Measurements from ENCODE around the gene SLK.

SLK gene

DNA sequence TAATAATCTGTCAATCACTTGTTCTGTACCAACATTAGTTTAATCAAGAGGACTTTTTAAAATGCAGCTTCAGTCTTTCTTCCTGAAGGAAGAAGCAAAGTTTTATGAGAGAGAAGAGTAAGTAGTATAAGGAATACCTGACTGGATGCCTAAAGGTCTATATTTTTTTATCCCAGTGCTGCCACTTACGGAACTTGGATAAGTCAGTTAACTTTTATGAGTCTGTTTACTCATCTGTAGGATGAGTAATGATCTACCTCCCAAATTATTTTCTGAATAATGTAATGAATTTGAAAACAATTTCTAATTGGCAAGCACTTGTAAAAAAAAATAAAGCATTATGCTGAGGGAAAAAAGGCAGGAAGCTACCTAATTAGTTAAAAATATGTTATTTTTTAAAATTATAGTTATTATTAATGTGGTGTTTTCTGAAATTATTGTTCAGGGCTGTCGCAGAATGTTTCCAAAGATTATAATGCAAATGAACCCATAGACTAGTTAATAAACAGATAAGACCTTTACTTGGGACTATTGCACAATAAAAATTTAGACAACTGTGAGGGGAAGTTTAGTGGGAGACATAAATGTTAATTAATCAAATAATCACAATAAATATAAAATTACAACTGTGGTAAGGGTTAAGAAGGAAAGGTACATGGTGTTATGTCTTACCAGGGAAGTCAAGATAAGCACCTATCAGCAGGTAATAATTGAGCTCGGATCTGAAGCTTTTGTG lies 24.6 kb downstream of the SLK start:
- DNase-seq (ENCODE audit: low read depth): no peak

DNA sequence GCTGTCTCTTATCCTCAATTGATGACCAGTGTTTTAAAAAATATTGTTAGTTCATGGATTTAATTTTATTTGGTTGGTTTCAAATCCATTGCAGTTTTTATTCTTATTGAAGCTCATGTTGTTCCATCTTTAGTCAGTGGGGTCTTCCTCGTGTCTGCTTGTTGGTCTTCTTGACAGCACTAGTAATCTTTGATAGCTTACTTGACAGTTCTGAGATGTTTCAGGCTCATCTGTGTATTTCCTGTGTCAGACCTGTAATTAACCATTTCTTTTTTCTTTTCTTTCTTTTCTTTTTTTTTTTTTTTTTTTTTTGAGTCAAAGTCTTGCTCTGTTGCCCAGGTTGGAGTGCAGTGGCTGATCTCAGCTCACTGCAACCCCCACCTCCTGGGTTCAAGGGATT lies 28.2 kb downstream of the SLK start:
- no peak for DNase-seq (ENCODE audit: low read depth)

DNA sequence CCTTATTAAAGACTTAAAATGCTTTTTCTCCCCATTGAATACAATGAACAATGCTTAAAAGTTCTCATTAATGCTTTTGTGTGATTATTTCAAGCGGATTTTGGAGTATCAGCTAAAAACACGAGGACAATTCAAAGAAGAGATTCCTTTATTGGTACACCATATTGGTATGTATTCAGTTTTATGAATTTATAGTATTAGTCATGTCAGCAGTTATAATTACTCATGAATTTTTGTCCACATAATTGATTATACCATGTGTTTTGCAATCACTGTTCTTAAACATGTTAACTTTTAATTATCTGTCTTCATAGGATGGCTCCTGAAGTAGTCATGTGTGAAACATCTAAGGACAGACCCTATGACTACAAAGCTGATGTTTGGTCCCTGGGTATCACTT lies 31.9 kb downstream of the SLK start:
- DNase-seq (ENCODE audit: low read depth): no peak

DNA sequence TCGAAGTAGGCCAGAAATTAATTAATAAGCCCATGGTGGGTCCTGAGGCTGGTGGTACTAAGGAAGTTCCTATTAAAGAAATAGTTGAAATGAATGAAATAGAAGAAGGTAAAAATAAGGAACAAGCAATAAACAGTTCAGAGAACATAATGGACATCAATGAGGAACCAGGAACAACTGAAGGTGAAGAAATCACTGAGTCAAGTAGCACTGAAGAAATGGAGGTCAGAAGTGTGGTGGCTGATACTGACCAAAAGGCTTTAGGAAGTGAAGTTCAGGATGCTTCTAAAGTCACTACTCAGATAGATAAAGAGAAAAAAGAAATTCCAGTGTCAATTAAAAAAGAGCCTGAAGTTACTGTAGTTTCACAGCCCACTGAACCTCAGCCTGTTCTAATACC lies 36.0 kb downstream of the SLK start:
- no peak for DNase-seq (ENCODE audit: low read depth)

DNA sequence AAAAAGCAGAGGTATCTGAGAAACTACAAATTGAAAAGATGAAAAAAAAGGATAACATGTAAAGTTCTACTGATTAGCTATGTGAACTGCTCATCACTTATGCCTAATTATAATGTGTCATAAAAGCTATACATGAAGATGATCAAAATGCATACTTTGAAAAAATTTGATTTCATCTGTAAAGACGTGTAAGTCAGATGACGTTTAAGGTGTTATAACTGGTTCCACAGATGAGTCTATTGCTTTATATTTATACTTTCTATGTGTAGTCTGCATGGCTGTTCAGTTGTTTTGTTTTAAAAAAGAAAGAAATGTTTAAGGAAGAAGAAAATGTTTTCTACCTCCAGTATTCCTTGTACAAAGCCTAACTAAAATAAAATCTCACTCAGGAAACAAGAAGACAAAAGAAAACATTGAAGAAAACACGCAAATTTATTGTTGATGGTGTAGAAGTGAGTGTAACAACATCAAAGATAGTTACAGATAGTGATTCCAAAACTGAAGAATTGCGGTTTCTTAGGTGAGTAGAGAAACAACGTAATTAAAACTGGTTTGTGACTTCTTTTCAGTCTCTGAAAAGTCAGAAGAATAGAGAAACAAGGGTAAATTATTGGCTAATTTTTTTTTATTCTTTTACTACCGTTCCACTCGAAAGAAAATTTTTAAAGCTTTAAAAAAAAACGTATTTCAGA lies 38.4 kb downstream of the SLK start:
- DNase-seq (ENCODE audit: low read depth): no peak

DNA sequence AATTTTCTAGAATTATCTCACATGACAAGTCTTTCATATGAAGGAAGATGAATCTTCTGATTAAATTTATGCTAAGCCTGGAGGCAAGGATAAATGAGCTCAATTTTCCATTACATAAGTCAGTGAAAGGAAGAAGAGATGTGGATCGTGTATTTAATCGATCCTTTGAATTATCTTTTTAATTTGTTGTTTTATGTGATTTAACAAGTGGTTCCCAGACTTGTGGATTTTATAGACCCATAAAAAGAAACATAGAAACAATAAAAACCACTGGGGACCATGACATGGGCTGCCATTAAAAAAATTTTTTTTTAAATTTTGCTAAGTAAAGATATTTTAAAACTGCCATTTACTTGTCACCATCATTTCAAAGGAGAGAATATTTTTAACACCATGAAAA lies 45.0 kb downstream of the SLK start:
- DNase-seq (ENCODE audit: low read depth): no peak

DNA sequence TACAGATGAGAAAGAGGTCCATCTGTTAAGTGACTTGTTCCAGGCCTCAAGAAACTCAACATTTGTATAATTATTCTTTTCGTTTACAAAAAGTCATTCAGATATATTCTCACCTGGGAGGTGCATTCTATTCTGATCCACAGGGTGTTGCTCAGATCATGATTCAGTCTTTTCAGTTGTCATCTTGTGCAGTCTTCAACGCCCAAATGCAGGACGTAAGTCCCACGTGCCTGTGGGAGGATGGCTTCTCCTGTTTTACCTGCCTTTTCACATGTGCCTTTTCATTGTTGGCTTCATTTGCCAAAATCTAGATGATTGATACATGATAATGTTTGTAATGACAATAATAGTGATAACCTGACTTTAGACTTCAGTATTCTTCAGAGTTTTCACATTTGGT lies 46.5 kb downstream of the SLK start:
- DNase-seq (ENCODE audit: low read depth): no peak

DNA sequence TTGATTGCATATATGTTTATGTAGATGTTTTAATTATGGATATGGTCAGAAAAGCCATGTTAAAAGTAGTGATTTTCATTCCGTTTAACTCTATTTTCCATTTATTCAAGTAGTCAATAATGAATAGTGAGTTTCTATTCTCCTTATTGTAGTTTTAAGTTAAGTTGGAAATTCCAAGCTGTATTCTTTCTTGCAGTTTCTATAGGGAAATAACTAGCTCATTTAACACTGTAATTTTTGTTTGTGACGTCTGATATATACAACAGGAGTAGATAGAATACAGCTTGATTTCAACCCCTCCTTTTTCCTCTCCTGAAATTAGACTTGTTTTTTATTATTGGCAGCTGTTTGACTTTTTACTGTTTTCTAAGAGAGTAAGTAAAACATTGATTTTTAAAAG lies 47.2 kb downstream of the SLK start:
- DNase-seq (ENCODE audit: low read depth): no peak

GRCh38 chr10:104016661-104017060 lies 49.7 kb downstream of the SLK start:
- DNase-seq (ENCODE audit: low read depth): no peak

- DNase-seq (ENCODE audit: low read depth): no peak
Measured at GRCh38 chr10:104018471-104018870, 51.5 kb downstream of the SLK start.

GRCh38 chr10:104020020-104020419 lies 53.1 kb downstream of the SLK start:
- DNase-seq (ENCODE audit: low read depth): no peak

GRCh38 chr10:104021246-104021645 lies 54.3 kb downstream of the SLK start:
- DNase-seq (ENCODE audit: low read depth): no peak

DNA sequence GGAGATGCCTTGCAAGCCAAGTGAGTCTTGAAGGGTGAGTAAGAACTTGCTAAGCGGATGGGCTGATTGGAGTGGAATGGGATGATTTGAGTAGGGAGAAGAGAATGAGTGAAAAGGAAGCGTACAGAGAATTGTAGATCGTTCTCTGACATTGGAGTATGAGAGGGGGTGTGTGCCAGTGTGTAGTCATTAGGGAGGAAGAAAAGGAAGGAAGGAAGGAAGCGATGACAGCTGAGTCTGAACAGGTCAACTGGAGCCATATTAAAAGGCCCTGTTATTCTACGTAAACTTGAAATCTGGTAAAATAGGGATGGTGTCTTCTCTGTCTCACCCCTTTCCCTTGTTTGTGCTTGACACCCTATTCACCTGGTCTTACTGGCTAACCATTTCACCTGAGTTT lies 55.1 kb downstream of the SLK start:
- DNase-seq (ENCODE audit: low read depth): no peak

GRCh38 chr10:104025524-104025923 lies 58.6 kb downstream of the SLK start:
- DNase-seq (ENCODE audit: low read depth): no peak

GRCh38 chr10:104026762-104027161 lies 59.8 kb downstream of the SLK start:
- DNase-seq (ENCODE audit: low read depth): no peak

- no peak for DNase-seq (ENCODE audit: low read depth)
Measured at GRCh38 chr10:104028146-104028545, 61.2 kb downstream of the SLK start.

DNA sequence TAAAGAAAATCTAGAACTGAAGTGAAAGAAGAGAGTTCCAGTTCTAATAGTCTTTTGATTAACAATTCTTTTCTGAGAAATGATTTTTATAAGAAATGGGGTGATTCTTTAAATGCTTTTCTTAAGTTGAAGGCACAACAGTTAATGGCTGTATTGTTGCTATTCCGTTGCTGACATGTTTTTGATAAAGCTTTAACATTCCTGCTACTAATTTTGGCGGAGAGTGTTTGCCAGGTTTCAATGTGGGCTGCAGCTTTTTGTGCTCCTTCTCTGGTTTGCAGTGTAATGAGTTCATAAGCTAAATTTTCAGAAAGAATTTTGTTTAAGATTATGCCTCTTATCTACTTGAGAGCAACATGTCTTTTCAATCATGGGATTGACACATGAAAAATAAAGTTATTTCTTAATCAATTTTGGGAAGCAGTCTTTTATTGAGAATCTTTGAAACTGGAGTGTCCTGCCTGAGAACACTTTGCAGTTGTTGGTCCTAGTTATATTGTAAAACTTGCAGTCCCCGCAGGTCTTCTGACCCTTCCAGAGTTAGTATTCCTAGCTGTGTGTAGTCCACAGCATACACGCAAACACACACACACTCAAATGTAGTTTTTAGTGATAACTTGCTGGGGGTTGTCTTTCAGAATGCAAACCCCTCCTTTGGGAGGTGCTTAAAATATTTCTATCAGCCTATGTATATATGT lies 62.0 kb downstream of the SLK start:
- DNase-seq (ENCODE audit: low read depth): no peak

- DNase-seq (ENCODE audit: low read depth): no peak
Measured at GRCh38 chr10:104029521-104029860, 62.6 kb downstream of the SLK start.

GRCh38 chr10:104031631-104032030 lies 64.7 kb downstream of the SLK start:
- no peak for DNase-seq (ENCODE audit: low read depth)

DNA sequence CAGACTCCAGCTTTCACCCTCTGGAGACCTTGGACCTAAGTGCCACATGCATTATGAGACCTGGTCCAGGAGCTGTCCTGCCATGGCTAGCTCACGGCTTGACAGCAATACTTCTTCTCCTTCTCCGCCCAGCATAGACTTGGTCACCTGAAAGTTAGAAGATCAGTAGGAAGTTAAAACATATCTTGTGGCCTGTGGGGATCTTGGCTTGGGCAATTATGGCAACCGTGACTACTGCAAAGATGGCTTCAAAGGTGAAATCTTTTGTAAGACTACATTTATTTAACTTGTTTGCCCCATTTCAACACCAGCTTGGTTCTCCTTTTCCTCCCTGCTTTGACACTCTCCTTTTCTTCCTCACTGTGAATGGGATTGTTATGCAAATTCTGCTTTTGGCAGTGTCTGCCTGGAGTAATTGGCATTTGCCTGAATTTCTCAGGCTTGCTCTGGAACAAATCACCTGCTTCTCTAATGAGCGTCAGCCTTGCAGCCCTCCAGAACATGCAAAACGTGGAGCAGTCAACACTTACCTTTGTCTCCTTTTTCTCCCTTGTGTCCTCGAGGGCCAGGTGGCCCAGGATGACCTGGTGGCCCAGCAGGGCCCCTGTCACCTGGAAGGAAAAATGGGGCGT lies 65.3 kb downstream of the SLK start:
- no peak for DNase-seq (ENCODE audit: low read depth)

DNA sequence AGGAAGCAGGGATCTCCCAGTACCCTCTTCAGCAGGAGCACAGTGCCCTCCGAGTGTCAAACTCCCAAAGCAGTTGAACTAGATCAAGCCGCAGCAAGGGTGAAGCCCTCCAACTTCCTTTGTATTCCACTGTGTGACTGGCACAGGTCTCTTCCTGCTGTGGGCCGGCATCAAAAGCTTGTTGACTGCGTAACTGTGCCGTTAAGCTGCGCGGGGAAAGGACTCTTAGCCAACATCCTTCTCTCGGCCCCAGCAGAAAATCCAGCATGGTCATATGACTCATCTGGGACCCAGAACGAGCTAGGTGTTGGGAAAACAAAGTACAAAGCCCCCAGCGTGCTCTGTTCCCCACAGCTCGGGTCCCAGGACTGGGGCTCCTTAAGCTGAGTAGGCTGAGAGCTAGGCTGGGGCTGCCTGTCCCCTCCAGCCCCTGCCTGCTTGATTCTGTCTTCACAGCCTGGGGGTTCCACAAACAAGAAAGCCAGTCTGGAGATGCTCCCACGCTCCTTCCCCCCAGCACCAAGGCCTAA lies 66.5 kb downstream of the SLK start:
- DNase-seq (ENCODE audit: low read depth): no peak

DNA sequence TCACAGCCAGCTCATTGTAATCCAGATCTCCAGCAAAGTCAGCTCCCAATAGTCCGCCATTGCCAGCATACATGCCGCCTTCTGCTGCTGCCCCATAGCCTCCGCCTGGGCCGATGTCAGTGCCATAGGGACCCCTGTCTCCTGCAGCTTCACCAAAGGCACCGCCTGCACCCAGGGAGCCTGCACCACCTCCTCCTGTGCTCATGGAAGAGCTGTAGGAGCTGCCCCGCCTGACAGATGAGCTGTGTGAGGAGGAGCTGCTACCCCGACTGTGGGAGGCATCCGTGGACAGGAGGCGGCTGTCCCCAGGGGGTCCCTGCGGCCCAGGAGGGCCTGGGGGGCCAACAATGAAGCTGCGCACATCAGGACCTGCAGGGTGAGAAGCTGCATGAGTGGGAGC lies 67.0 kb downstream of the SLK start:
- no peak for DNase-seq (ENCODE audit: low read depth)

All from CMK (cell line).